Bronchial epithelial cell (primary cell): ENCODE measurements around the gene ADARB2. TPM values are rescaled to one million over a fixed set of nuclear protein-coding genes. Genes with fewer than 3 reads are reported as not detected.

Experiments
- DNase-seq: peaks from one replicate; pipeline ENCODE4 v3.0.0-alpha.2; 2010; ENCODE audit warnings: low read depth
- FAIRE-seq: peaks from 2 replicates; lab custom pipeline; 2011; peaks lifted over from hg19 to GRCh38; lab: Jason Lieb, UNC
- H3K27me3 ChIP-seq: 2 replicates; pipeline ENCODE4 v1.5.1; 2011; ENCODE audit warnings: low read length; ENCODE audit not compliant: control insufficient read depth, insufficient read depth
- H3K36me3 ChIP-seq: 2 replicates; pipeline ENCODE4 v1.5.1; 2011; ENCODE audit warnings: low read length; ENCODE audit not compliant: control insufficient read depth, insufficient read depth
- H3K4me3 ChIP-seq: 2 replicates; pipeline ENCODE4 v1.5.1; 2011; ENCODE audit warnings: mild to moderate bottlenecking, low read depth, low read length, control low read depth
- CTCF ChIP-seq: IDR thresholded peaks from 2 replicates; pipeline ENCODE4 v1.5.1; 2011; ENCODE audit warnings: mild to moderate bottlenecking, moderate library complexity, low read length, control low read depth, inconsistent platforms; ENCODE audit not compliant: insufficient read depth, severe bottlenecking
- total RNA-seq: library from RNA; depleted of rRNA; stranded (reverse); fragments of >200 nt; gene quantifications from 2 replicates; pipeline ENCODE4 v1.2.1, GENCODE V29; 2014

Gene ADARB2
- total RNA-seq, 1 donor from 2014 or later: not detected

- Histone ChIP-seq H3K27me3 (no peaks in the 10 kb centered on the region), H3K4me3 (no peak overlapping the region), H3K36me3 (no peaks in the 10 kb centered on the region)
- no peak for TF ChIP-seq CTCF
- no peak for DNase-seq
- FAIRE-seq: no peak
These were observed 25.0 kb downstream of the ADARB2 start for GRCh38 chr10:1712314-1712713.

GRCh38 chr10:1709161-1709560 is 28.2 kb downstream of the ADARB2 start:
- FAIRE-seq (no peak), DNase-seq (no peak)
- Histone ChIP-seq H3K27me3 (no peaks in the 10 kb centered on the region), H3K36me3 (no peaks in the 10 kb centered on the region), H3K4me3 (no peak overlapping the region)
- TF ChIP-seq CTCF: no peak

- Histone ChIP-seq H3K36me3 (no peaks in the 10 kb centered on the region), H3K4me3 (no peak overlapping the region), H3K27me3 (no peaks in the 10 kb centered on the region)
- no peak for FAIRE-seq
- TF ChIP-seq CTCF: no peak
- no peak for DNase-seq
These were observed 28.6 kb downstream of the ADARB2 start for GRCh38 chr10:1708746-1709145.

- no peaks in the 10 kb centered on the region for H3K36me3 ChIP-seq
- no peaks in the 10 kb centered on the region for H3K27me3 ChIP-seq
- TF ChIP-seq CTCF: no peak
- DNase-seq: no peak
- H3K4me3 ChIP-seq: no peak overlapping the region
- no peak for FAIRE-seq
These were observed 30.6 kb downstream of the ADARB2 start for GRCh38 chr10:1706711-1707110.

GRCh38 chr10:1706256-1706655 is 31.1 kb downstream of the ADARB2 start:
- Histone ChIP-seq H3K36me3 (no peaks in the 10 kb centered on the region), H3K27me3 (no peaks in the 10 kb centered on the region), H3K4me3 (no peak overlapping the region)
- no peak for DNase-seq
- FAIRE-seq: no peak
- no peak for TF ChIP-seq CTCF

GRCh38 chr10:1698185-1698584 is 39.1 kb downstream of the ADARB2 start:
- no peak for FAIRE-seq
- no peaks in the 10 kb centered on the region for H3K36me3 ChIP-seq
- no peak for DNase-seq
- TF ChIP-seq CTCF: no peak
- no peak overlapping the region for H3K4me3 ChIP-seq
- no peaks in the 10 kb centered on the region for H3K27me3 ChIP-seq
